DMS153 treated with DMSO at 0.1 percent for 48 hours (cell line): ENCODE data around the gene FAM222B.

Experiments
- DNase-seq: peaks from one replicate; lab custom pipeline; 2025; ENCODE audit not compliant: unreplicated experiment; lab: John Stamatoyannopoulos, UW

The FAM222B gene

DNA sequence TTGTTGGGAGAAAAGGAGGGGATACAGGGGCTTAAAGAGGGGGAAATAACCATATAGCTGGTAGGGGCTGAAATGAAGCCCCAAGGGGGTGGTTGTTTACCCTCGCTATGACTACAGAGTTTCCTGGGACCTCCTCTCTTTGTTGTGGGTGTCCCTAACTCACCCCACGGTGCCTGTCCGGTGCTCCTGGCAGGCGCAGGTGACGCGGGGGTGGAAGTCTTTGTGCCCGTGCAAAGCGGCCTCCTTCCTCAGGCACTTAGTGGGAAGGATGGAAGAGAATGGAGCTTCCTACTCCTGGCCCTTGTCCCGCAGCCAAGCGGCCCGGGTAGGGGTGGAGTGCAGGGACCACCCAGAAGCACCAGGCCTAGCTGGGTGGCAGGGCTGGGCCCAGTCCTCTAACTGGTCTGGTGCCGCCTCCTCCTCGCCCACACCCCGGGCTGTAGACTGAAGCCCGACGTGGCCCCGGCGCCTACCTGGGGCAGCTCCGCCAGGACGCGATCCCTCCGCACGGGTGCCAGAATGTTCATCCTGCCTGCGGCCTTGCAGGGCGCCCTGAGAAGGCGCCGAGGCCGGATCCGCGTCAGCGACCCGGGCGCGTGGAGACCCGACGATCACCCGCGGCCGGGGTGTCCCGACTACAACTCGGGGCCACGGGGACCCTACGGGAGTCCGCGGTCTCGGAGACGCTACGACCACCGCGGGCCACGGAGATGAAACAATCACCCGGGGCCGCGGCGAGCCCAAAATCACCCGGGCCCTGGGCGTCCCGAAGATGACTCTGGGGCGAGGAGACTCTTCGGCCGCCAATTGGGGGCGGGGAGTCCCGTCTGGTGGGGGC is 125.6 kb downstream of the FAM222B start:
- DNase-seq: no peak

- DNase-seq: no peak
These were observed 127.4 kb downstream of the FAM222B start for GRCh38 chr17:28715217-28715616.

- no peak for DNase-seq
These were observed 128.3 kb downstream of the FAM222B start for GRCh38 chr17:28714281-28714680.

DNA sequence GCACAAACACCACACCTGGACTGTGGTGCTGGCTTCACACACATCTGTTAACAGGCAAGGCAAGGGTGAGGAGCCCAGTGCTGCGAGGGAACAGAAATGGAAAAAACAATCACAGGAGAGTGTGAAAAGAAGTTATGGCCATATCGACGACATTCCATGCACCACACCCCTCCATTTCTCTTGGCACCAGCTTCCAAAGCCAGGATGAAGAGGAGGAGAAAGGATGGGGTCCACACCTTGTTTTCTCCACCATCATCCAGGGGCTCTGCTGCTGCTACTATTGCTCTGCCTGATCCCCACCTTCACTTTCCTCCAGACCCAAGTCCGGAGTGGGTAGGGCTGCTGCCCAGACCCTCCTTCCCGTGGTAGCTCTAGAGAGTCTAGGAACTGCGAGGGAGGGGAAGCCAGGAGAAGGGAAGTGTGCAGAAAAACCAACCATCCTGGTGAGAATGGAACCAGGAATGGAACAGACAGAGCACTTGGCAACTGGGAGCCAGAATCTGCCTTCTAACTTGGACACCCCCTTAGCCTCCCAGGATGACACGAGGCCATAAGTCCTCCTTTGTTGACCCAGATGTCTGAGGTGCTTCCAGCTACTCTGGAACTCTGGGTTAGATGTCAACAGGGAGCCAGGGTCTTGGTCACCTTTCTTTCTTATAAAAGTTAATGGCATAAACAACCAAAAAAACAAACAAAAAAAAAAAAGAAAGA is 129.7 kb downstream of the FAM222B start:
- no peak for DNase-seq

DNA sequence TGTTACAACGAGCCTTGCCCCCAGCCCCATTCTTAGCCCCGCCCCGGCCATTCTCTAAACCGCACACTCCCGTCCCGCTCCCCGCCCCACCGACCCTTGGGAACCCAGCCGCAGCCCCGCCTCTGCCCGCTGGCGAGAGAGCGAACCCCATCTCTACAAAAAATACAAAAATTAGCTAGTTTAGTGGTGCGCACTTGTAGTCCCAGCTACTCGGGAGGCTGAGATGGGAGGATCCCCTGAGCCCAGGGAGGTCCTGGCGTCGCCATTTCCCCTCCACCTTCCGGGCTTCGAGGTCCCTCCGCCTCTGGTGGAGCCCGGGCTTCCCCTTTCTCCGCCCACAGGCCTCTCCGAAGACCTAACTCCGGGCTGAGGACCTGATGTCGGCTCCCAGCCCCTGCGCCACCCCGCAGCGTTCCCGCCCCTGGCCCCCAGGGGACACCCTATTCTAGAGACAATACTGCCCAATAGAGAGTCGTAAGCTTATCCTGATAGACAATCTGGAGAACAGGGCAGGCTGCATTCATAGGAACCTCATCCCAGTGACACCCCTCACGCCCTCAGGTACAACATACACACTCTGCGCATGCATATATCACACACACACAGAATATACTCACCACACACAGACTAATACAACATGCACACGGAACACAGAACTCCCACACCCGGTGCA is 130.4 kb downstream of the FAM222B start:
- DNase-seq: peak; percentile 65

GRCh38 chr17:28711723-28712031 is 130.9 kb downstream of the FAM222B start, which contains the start of gene PROCA1:
PROCA1 (minus strand) TSS chr17:28711888; CDS start chr17:28711660, 228 bp downstream.
- peak; percentile 42 for DNase-seq

DNA sequence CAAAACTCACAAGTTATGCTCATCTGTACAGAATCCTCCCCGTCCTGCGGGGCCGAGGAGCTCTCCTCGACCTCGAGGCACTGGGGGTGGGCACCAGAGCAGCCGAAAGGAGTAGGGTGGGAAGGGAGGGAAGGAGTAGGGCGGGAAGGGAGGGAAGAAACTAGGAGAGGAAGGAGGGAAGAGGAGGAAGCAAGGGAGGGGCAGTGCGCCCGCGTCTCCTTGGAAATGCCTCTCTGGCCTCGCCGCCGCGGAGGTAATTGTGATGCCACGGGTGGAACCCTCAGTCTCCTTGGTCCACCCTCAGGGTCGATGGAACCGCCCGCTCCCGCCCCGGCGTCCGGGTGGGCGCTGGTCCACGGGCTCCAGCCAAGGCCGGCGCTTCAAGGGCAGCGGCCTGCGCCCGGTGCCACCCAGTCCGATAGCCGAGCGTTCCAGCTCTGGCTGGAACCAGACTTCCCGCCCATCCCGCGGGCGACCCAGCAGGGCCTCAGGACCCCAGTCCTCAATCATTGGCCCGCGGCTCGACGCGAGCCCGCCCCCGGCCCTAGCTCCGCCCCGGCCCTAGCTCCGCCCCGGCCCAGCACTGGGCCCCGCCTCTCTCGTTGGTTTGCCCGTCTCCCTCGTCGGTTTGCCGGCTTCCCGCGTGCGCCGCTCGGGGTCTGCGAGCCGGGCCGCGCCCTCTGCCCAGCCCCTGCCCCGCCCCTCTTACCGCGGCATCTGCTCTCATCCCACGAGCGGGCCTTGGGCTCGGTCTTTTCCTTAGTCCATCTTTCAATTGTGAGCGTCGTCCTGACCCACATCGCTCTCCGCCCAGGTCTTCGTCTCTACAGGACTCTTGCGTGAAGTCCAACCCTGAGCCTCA is 131.5 kb downstream of the FAM222B start:
- peak; percentile 90 for DNase-seq

DNA sequence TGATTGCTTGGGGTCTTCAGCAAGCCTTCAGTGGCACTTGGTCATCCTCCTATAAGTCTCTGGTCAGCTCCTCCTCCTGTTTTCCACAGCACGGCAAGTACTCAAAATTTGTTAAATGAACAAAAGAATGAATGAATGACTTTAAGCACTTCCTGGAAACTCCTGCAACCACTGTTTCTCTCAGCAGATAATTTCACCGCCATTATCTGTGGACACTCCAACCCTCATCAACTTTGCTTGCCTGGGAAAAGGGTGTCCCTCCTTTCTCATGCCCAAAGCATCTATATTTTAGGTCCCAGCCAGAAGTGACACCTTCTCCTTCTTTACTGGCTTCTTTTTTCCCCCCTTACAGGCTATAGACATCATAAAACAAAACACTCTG is 135.3 kb downstream of the FAM222B start:
- DNase-seq: no peak

- no peak for DNase-seq
These were observed 135.9 kb downstream of the FAM222B start for GRCh38 chr17:28706471-28707338.
